GM12865 (cell line): ENCODE results near the gene TGFBR3L.

ENCODE experiments used
- DNase-seq: peaks from one replicate; pipeline ENCODE4 v3.0.0; 2010; ENCODE audit warnings: low read depth
- H3K4me3 ChIP-seq: 2 replicates; pipeline ENCODE4 v1.5.1; 2011; ENCODE audit warnings: mild to moderate bottlenecking, low read depth, low read length, control low read depth
- TF ChIP-seq, protein P1 (sequence below): IDR thresholded peaks from 2 replicates; pipeline ENCODE4 v1.5.1; 2011; ENCODE audit warnings: low read length, control low read depth, low read depth, inconsistent platforms; ENCODE audit not compliant: insufficient read depth; ENCODE audit errors: missing control alignments

The TGFBR3L gene

DNA sequence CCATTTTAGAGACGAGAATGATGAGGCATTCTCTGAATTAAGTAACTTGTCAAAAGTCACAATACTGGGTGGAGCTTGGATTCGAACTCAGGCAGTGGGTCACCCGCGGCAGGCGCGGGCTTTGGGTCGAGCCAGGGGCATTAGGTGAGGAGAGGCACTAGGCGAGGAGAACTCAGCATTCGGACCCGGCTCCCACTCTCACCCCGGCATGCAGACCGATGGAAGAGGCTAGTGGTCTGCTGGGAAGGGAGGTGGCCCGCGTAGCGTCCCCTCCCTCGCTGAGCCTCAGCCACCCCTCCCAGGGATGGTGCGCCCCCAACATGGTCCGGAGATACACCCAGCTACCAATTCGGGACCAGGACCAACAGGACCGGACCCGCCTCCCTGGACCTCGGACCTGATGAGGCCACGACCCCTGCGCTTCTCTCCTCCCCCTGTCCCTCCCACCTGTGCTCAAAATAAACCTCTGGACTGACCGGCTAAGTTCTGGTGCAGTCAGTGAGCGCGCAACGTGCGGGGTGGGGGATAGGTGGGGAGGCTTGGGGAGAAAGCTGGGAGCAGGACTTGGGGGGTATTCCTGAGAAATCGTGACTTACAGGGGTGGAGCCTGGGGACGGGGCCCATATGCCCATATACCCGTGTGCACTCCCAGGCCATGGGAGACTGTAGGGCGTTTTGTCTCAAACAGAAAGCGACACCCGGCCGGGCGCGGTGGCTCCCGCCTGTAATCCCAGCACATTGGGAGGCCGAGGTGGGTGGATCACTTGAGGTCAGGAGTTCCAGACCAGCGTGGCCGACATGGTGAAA lies 4.2 kb downstream of the TGFBR3L start:
- no peak overlapping the region for H3K4me3 ChIP-seq
- TF ChIP-seq, protein P1, sequence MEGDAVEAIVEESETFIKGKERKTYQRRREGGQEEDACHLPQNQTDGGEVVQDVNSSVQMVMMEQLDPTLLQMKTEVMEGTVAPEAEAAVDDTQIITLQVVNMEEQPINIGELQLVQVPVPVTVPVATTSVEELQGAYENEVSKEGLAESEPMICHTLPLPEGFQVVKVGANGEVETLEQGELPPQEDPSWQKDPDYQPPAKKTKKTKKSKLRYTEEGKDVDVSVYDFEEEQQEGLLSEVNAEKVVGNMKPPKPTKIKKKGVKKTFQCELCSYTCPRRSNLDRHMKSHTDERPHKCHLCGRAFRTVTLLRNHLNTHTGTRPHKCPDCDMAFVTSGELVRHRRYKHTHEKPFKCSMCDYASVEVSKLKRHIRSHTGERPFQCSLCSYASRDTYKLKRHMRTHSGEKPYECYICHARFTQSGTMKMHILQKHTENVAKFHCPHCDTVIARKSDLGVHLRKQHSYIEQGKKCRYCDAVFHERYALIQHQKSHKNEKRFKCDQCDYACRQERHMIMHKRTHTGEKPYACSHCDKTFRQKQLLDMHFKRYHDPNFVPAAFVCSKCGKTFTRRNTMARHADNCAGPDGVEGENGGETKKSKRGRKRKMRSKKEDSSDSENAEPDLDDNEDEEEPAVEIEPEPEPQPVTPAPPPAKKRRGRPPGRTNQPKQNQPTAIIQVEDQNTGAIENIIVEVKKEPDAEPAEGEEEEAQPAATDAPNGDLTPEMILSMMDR: no peak
- no peak for DNase-seq

GRCh38 chr19:7919610-7920518 lies 5.2 kb downstream of the TGFBR3L start, which contains the start of gene SNAPC2:
SNAPC2 (plus strand) TSS chr19:7920338; CDS start chr19:7920367, 29 bp downstream.
- H3K4me3 ChIP-seq: peak within 1 kb of the TSS; percentile 53
- TF ChIP-seq, protein P1: no peak
- peak; percentile 97 for DNase-seq

DNA sequence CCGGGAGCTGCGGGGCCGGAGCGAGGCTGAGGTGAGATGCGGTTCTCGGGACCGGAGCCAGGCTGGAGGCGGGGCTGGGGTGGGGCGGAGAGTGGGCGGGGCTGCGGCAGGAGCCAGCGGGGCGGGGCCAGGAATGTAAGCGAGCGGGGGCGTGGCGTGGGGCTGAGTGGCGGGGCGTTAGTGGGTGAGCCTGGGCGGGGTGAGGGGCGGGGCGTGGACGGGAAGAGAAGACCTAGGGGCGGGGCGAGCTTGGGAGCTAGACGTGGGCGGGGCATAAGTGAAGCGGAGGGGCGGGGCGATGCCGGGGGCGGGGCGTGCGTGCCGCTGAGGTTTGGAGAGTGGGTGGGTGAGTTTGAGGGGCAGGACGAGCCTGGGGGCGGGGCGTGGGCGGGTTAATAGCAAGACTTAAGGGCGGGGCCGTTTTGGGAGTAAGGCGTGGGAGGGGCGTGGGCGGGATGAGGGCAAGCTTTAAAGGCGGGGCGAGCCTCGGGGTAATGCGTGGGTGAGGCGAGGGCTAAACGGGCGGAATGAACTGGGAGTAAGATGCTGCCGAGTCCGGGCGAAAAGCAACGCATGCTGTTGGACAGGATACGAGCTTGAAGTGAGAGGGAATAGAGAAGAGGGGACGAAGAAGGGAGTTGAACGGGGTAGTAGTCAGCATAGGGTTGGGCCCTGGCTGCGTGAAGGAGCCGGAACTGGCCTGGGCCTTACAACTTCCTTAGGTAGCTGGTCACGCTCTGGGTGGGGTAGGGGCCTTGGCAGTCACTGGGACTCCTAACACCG lies 6.1 kb downstream of the TGFBR3L start:
- TF ChIP-seq, protein P1: no peak
- peak overlapping the region; percentile 53 for H3K4me3 ChIP-seq
- peak; percentile 99 for DNase-seq

DNA sequence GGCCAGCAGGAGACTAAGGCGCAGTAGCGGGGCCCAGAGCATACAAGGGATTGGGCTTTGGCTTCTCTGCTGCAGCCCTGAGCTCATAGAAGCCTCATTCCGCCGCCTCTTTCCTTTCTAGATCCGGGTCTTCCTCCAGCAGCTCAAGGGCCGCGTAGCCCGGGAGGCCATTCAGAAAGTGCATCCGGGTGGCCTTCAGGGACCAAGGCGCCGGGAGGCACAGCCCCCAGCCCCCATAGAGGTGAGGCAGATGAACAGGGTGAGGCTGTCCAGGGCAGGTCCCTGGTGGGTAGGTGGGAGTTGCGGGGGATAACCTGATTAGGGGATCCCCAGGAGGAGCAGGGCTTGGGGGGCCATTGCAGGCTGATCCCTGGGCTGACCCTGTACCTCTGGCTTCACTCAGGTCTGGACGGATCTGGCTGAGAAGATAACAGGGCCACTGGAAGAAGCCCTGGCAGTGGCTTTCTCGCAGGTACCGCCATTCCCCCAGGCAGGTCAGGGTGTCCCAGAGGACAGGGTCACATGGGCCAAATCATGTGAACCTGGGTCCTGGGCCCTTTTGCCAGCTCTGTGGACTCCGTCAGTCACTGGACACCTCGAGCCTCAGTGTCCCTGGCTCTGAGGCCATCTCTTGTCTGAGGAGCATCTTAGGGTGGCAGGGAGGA lies 6.8 kb downstream of the TGFBR3L start:
- no peak for DNase-seq
- TF ChIP-seq, protein P1: no peak
- peak overlapping the region; percentile 53 for H3K4me3 ChIP-seq

DNA sequence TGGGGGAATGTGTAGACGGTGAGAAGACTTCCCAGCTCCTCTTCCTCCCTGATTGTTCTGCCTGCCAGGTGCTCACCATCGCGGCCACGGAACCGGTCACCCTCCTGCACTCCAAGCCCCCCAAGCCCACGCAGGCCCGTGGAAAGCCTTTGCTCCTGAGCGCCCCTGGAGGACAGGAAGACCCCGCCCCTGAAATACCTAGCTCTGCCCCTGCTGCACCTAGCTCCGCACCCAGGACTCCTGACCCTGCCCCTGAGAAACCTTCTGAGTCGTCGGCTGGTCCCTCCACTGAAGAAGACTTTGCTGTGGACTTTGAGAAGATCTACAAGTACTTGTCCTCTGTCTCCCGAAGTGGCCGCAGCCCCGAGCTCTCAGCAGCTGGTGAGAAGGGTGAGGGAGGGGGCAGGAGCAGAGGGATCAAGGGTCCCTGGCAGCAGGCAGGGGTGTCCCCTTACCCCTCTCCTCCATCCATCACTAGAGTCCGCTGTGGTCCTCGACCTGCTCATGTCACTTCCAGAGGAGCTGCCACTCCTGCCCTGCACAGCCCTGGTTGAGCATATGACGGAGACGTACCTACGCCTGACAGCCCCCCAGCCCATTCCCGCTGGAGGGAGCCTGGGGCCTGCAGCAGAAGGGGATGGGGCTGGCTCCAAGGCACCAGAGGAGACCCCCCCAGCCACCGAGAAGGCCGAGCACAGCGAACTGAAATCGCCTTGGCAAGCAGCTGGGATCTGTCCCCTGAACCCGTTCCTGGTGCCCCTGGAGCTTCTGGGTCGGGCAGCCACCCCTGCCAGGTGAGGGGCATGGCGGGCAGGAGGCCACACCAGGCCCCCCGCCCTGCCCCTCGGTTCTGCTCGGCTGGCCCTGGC lies 7.6 kb downstream of the TGFBR3L start:
- no peak for DNase-seq
- TF ChIP-seq, protein P1: no peak
- H3K4me3 ChIP-seq: no peak overlapping the region
